ENCODE data around the gene TMEM255A. TPM values are rescaled to one million over a fixed set of nuclear protein-coding genes. Genes with fewer than 3 reads are reported as not detected.

The TMEM255A gene
- total RNA-seq: under 1 TPM; 0.22 to 0.35 TPM
- 5.9 TPM for polyA plus RNA-seq (2013, experiment 1 of 2)
- 5.4 TPM for polyA plus RNA-seq (2013, experiment 2 of 2)
- long read RNA-seq, experiment 1: 0 reads
- long read RNA-seq, experiment 2, partial matches to known transcripts: 0 of 5 reads
- long read RNA-seq, experiment 2, other reads (novel, unspliced or antisense): 1 of 5 reads
- long read RNA-seq, experiment 3: 0 reads
- long read RNA-seq, experiment 4: 0 reads

GRCh38 chrX:120310861-120311726 is at the start of gene TMEM255A:
TSS of gene TMEM255A (minus strand) at chrX:120311461. CDS start at chrX:120311309, 152 bp downstream.
- Histone ChIP-seq H3K9me3 (ENCODE audit: control insufficient read depth, low read length) (no peaks in the 10 kb centered on the region), H3K4me1 (ENCODE audit: control insufficient read depth, insufficient read depth, low read length) (no peaks in the 10 kb centered on the region), H3K9ac (ENCODE audit: extremely low read depth, low read length, poor library complexity, severe bottlenecking) (peak within 1 kb of the TSS; percentile 18), H3K27ac (ENCODE audit: low read depth, low read length) (no peak within 1 kb of the TSS), H3K36me3 (ENCODE audit: control insufficient read depth, insufficient read depth, low read length) (no peaks in the 10 kb centered on the region), H3K27me3 (ENCODE audit: control insufficient read depth, insufficient read depth, low read length, poor library complexity, severe bottlenecking) (peaks cover 52% of the 10 kb centered on the region), H3K4me3 (ENCODE audit: low read length) (peak within 1 kb of the TSS; percentile 85)
- no peak for TF ChIP-seq CTCF (conservative IDR thresholded peaks at IDR 0.05)
- Mint-ChIP-seq H3K36me3 (ENCODE audit: low read depth) (no peaks in the 10 kb centered on the region), H3K9me3 (peaks cover 48% of the 10 kb centered on the region), H3K27me3 (ENCODE audit: insufficient read depth) (peaks cover 75% of the 10 kb centered on the region), H3K27ac (no peak within 1 kb of the TSS), H3K4me1 (peaks cover 18% of the 10 kb centered on the region), H3K4me3 (peak within 1 kb of the TSS; percentile 57)
- peak; percentile 71 for DNase-seq
- 0% methylated on average over 44 of the region's 49 CpGs; no CpG with 5 or more reads in 1 of the 2 experiments for WGBS, 2 experiments (ENCODE audit: insufficient coverage in 1 of 2, insufficient read length in 1 of 2)

- no peak for DNase-seq
- no peak for TF ChIP-seq CTCF (conservative IDR thresholded peaks at IDR 0.05)
- H3K4me3 Mint-ChIP-seq: no peak overlapping the region
- Histone ChIP-seq H3K36me3 (ENCODE audit: control insufficient read depth, insufficient read depth, low read length) (no peaks in the 10 kb centered on the region), H3K27ac (ENCODE audit: low read depth, low read length) (peak overlapping the region; percentile 58), H3K9me3 (ENCODE audit: control insufficient read depth, low read length) (no peaks in the 10 kb centered on the region), H3K27me3 (ENCODE audit: control insufficient read depth, insufficient read depth, low read length, poor library complexity, severe bottlenecking) (no peaks in the 10 kb centered on the region), H3K9ac (ENCODE audit: extremely low read depth, low read length, poor library complexity, severe bottlenecking) (no peak overlapping the region), H3K4me1 (ENCODE audit: control insufficient read depth, insufficient read depth, low read length) (no peaks in the 10 kb centered on the region), H3K4me3 (ENCODE audit: low read length) (no peak overlapping the region)
- H3K4me1 Mint-ChIP-seq: peaks cover 10% of the 10 kb centered on the region
- peaks cover 44% of the 10 kb centered on the region for H3K9me3 Mint-ChIP-seq
- 91 to 100% methylated on average over 2 to 7 of the region's 7 CpGs for WGBS, 2 experiments (ENCODE audit: insufficient coverage in 1 of 2, insufficient read length in 1 of 2)
- peaks cover 18% of the 10 kb centered on the region for H3K27me3 Mint-ChIP-seq (ENCODE audit: insufficient read depth)
- H3K36me3 Mint-ChIP-seq (ENCODE audit: low read depth): no peaks in the 10 kb centered on the region
- H3K27ac Mint-ChIP-seq: no peak overlapping the region
These were observed 47.6 kb upstream of the TMEM255A start for GRCh38 chrX:120358737-120359456.

DNA sequence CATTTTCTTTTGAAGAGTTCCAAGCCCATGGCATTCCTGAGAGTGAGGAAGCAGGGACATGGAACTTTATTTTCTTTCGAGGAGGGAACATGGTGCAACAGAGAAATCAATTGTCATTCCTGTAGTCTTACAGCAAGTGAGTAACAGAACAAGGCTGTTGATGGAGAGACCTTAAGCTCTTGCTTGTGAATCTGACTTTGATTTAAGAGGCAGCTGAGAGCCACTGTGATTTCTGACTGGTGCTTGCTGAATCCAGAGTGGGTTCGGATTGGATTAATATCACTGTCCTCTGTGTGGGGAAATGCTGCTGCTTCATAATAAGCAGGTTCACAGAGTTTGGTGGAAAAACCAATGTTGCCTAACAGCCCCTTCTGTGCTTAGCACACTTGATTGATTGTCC is 45.9 kb upstream of the TMEM255A start:
- H3K27me3 ChIP-seq (ENCODE audit: control insufficient read depth, insufficient read depth, low read length, poor library complexity, severe bottlenecking): no peaks in the 10 kb centered on the region
- no peak overlapping the region for H3K27ac Mint-ChIP-seq
- no peak for DNase-seq
- no peaks in the 10 kb centered on the region for H3K36me3 ChIP-seq (ENCODE audit: control insufficient read depth, insufficient read depth, low read length)
- no peaks in the 10 kb centered on the region for H3K36me3 Mint-ChIP-seq (ENCODE audit: low read depth)
- no peak overlapping the region for H3K9ac ChIP-seq (ENCODE audit: extremely low read depth, low read length, poor library complexity, severe bottlenecking)
- no peaks in the 10 kb centered on the region for H3K4me1 ChIP-seq (ENCODE audit: control insufficient read depth, insufficient read depth, low read length)
- WGBS, 2 experiments (ENCODE audit: insufficient coverage in 1 of 2, insufficient read length in 1 of 2): 80 to 93% methylated on average over 2 of the region's 2 CpGs
- no peak overlapping the region for H3K4me3 ChIP-seq (ENCODE audit: low read length)
- H3K9me3 ChIP-seq (ENCODE audit: control insufficient read depth, low read length): no peaks in the 10 kb centered on the region
- no peaks in the 10 kb centered on the region for H3K4me1 Mint-ChIP-seq
- H3K9me3 Mint-ChIP-seq: peaks cover 57% of the 10 kb centered on the region
- no peak overlapping the region for H3K4me3 Mint-ChIP-seq
- peaks cover 28% of the 10 kb centered on the region for H3K27me3 Mint-ChIP-seq (ENCODE audit: insufficient read depth)
- H3K27ac ChIP-seq (ENCODE audit: low read depth, low read length): no peak overlapping the region
- TF ChIP-seq CTCF (conservative IDR thresholded peaks at IDR 0.05): no peak

Data from endodermal cell (in vitro differentiated cells).